K562 (cell line): ENCODE data around the gene JKAMP. TPM values are rescaled to one million over a fixed set of nuclear protein-coding genes. Genes with fewer than 3 reads are reported as not detected.

Experiments
- CBX2 ChIP-seq: fragments of 200-600 bp; sonication (generic); IDR thresholded peaks from one replicate; pipeline ENCODE4 v1.6.1; 2012; ENCODE audit warnings: mild to moderate bottlenecking, low read length, inconsistent platforms; ENCODE audit not compliant: insufficient read depth, poor library complexity, severe bottlenecking
- ELK3 ChIP-seq: fragments of 450-650 bp; formaldehyde crosslinking; IDR thresholded peaks from 2 replicates; pipeline ENCODE4 v1.4.0; 2020; ENCODE audit warnings: mild to moderate bottlenecking
- FIP1L1 ChIP-seq: fragments of 200-400 bp; formaldehyde crosslinking; IDR thresholded peaks from 2 replicates; pipeline ENCODE4 v1.6.1; 2018; ENCODE audit warnings: mild to moderate bottlenecking, low read depth, low read length; ENCODE audit not compliant: poor library complexity, severe bottlenecking
- GATAD2B ChIP-seq: fragments of 450-650 bp; IDR thresholded peaks from 2 replicates; pipeline ENCODE4 v1.6.1; 2017; ENCODE audit warnings: mild to moderate bottlenecking, borderline replicate concordance
- HNRNPLL ChIP-seq: fragments of 200-400 bp; formaldehyde crosslinking; IDR thresholded peaks from 2 replicates; pipeline ENCODE4 v1.6.1; 2017; ENCODE audit warnings: low read length, low read depth, mild to moderate bottlenecking; ENCODE audit not compliant: poor library complexity, severe bottlenecking
- KDM2B ChIP-seq: fragments of 250-450 bp; sonication (Bioruptor Pico); IDR thresholded peaks from 2 replicates; pipeline ENCODE4 v1.8.0; 2021; ENCODE audit warnings: mild to moderate bottlenecking, moderate library complexity
- NR4A1 ChIP-seq, 2 experiments: fragments of 250-450 bp in 1 of 2; fragments of 450-650 bp in 1 of 2; sonication (Bioruptor Pico) in 1 of 2; IDR thresholded peaks; 2 replicates each; pipeline versions ENCODE4 v1.4.0 to v1.6.1; 2016 to 2020; ENCODE audit warnings: mild to moderate bottlenecking in 2 of 2, missing compliant biosample characterization in 1 of 2, missing genetic modification characterization in 1 of 2, moderate library complexity in 1 of 2
- OTX1 ChIP-seq: fragments of 450-650 bp; formaldehyde crosslinking; IDR thresholded peaks from 2 replicates; pipeline ENCODE4 v1.4.0; 2022; ENCODE audit warnings: mild to moderate bottlenecking
- SMARCA5 ChIP-seq: fragments of 450-650 bp; IDR thresholded peaks from 2 replicates; pipeline ENCODE4 v1.6.1; 2016
- TSC22D4 ChIP-seq: fragments of 450-650 bp; IDR thresholded peaks from 2 replicates; pipeline ENCODE4 v1.6.1; 2016; ENCODE audit warnings: missing genetic modification characterization, missing biosample characterization, control low read depth
- ZKSCAN8 ChIP-seq: fragments of 200-800 bp; sonication (Bioruptor generic); IDR thresholded peaks from 2 replicates; pipeline ENCODE4 v1.6.1; 2016; ENCODE audit warnings: missing genetic modification characterization, missing compliant biosample characterization
- ZNF134 ChIP-seq: fragments of 250-450 bp; sonication (Bioruptor Pico); conservative IDR thresholded peaks from 2 replicates; pipeline ENCODE4 v1.4.0; 2020
- ZNF253 ChIP-seq: fragments of 250-450 bp; sonication (Bioruptor Pico); conservative IDR thresholded peaks from 2 replicates; pipeline ENCODE4 v1.6.1; 2021; ENCODE audit warnings: mild to moderate bottlenecking
- ZNF263 ChIP-seq: sonication (generic); formaldehyde crosslinking; IDR thresholded peaks from 2 replicates; pipeline ENCODE4 v1.8.0; 2022; ENCODE audit warnings: mild to moderate bottlenecking, missing genetic modification reagents, borderline replicate concordance
- ZNF282 ChIP-seq: sonication (generic); formaldehyde crosslinking; IDR thresholded peaks from 2 replicates; pipeline ENCODE4 v1.8.1; 2023; ENCODE audit warnings: missing genetic modification reagents
- ZNF584 ChIP-seq: fragments of 200-800 bp; sonication (Bioruptor generic); IDR thresholded peaks from 2 replicates; pipeline ENCODE4 v1.6.1; 2016; ENCODE audit warnings: low read depth, mild to moderate bottlenecking, missing genetic modification characterization, missing compliant biosample characterization
- ZNF586 ChIP-seq: fragments of 450-650 bp; formaldehyde crosslinking; conservative IDR thresholded peaks from 2 replicates; pipeline ENCODE4 v1.4.0; 2020; ENCODE audit warnings: mild to moderate bottlenecking, moderate library complexity
- ZNF830 ChIP-seq: fragments of 250-450 bp; sonication (Bioruptor Pico); IDR thresholded peaks from 2 replicates; pipeline ENCODE4 v1.5.0; 2021; ENCODE audit warnings: mild to moderate bottlenecking
- polyA plus RNA-seq, 8 experiments: library from polyadenylated mRNA; depleted of rRNA in 4 of 8; stranded (reverse) in 5 of 8; unstranded in 3 of 8; fragments of >200 nt; fragmentation: Nextera tagmentation in 2 of 8; fragmentation: Illumina TruSeq in 1 of 8; extraction: Ambion mirVana in 2 of 8; extraction: Trizol in 1 of 8; gene quantifications; 2 replicates each; pipeline versions ENCODE4 v1.2.1 to v1.2.3, GENCODE V29; 2011 to 2014; ENCODE audit warnings: inconsistent platforms in 1 of 8, missing spikeins in 1 of 8
- total RNA-seq, 7 experiments: library from RNA; depleted of rRNA in 6 of 7; stranded (reverse); fragments of >200 nt in 6 of 7; fragmentation: Illumina TruSeq in 2 of 7; extraction: Trizol in 2 of 7; gene quantifications; 2 replicates each; pipeline versions ENCODE4 v1.2.1 to v1.2.3, GENCODE V29; 2011 to 2021; ENCODE audit warnings: low replicate concordance in 1 of 7
- TF ChIP-seq, protein P1 (sequence below): fragments of 250-450 bp; sonication (Bioruptor Pico); IDR thresholded peaks from 2 replicates; pipeline ENCODE4 v1.9.0; 2021; ENCODE audit warnings: mild to moderate bottlenecking
- TF ChIP-seq, protein P2 (sequence below): fragments of 250-450 bp; sonication (Bioruptor Pico); IDR thresholded peaks from 2 replicates; pipeline ENCODE4 v1.5.0; 2021; ENCODE audit warnings: mild to moderate bottlenecking, borderline replicate concordance
- TF ChIP-seq, protein P3 (sequence below): fragments of 150-350 bp; IDR thresholded peaks from 2 replicates; pipeline ENCODE4 v1.6.1; 2014; ENCODE audit warnings: low read depth, mild to moderate bottlenecking, low read length, borderline replicate concordance

Gene JKAMP
- total and polyA plus RNA-seq, 9 of the 15 experiments (the other 6 are each of a cell fraction or from before 2014, with no cell fraction given), result 19.3 to 119 (median 33.8) TPM

- TF ChIP-seq KDM2B (CRISPR knock-in tag) (no peak), CBX2 (no peak), ZNF253 (CRISPR knock-in tag) (no peak), ZNF586 (no peak), ELK3 (CRISPR knock-in tag) (no peak), GATAD2B (peak; percentile 67; the same call in 1 of the 2 replicates), ZKSCAN8 (CRISPR knock-in tag) (no peak), HNRNPLL (peak; percentile 29), ZNF263 (peak; percentile 57), NR4A1 (CRISPR knock-in tag; IDR thresholded peaks at IDR 0.05) (no peak), NR4A1 (tag; IDR thresholded peaks at IDR 0.05) (no peak), TSC22D4 (tag) (no peak), ZNF584 (peak; percentile 63; the same call in 1 of the 2 replicates), ZNF134 (CRISPR knock-in tag) (no peak), OTX1 (CRISPR knock-in tag) (no peak), ZNF830 (CRISPR knock-in tag) (no peak), FIP1L1 (no peak), SMARCA5 (no peak), ZNF282 (CRISPR knock-in tag) (no peak)
- TF ChIP-seq, protein P1, sequence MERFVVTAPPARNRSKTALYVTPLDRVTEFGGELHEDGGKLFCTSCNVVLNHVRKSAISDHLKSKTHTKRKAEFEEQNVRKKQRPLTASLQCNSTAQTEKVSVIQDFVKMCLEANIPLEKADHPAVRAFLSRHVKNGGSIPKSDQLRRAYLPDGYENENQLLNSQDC (CRISPR knock-in tag), result no peak
- TF ChIP-seq, protein P2, sequence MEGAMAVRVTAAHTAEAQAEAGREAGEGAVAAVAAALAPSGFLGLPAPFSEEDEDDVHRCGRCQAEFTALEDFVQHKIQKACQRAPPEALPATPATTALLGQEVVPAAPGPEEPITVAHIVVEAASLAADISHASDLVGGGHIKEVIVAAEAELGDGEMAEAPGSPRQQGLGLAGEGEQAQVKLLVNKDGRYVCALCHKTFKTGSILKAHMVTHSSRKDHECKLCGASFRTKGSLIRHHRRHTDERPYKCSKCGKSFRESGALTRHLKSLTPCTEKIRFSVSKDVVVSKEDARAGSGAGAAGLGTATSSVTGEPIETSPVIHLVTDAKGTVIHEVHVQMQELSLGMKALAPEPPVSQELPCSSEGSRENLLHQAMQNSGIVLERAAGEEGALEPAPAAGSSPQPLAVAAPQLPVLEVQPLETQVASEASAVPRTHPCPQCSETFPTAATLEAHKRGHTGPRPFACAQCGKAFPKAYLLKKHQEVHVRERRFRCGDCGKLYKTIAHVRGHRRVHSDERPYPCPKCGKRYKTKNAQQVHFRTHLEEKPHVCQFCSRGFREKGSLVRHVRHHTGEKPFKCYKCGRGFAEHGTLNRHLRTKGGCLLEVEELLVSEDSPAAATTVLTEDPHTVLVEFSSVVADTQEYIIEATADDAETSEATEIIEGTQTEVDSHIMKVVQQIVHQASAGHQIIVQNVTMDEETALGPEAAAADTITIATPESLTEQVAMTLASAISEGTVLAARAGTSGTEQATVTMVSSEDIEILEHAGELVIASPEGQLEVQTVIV (CRISPR knock-in tag), result no peak
- TF ChIP-seq, protein P3, sequence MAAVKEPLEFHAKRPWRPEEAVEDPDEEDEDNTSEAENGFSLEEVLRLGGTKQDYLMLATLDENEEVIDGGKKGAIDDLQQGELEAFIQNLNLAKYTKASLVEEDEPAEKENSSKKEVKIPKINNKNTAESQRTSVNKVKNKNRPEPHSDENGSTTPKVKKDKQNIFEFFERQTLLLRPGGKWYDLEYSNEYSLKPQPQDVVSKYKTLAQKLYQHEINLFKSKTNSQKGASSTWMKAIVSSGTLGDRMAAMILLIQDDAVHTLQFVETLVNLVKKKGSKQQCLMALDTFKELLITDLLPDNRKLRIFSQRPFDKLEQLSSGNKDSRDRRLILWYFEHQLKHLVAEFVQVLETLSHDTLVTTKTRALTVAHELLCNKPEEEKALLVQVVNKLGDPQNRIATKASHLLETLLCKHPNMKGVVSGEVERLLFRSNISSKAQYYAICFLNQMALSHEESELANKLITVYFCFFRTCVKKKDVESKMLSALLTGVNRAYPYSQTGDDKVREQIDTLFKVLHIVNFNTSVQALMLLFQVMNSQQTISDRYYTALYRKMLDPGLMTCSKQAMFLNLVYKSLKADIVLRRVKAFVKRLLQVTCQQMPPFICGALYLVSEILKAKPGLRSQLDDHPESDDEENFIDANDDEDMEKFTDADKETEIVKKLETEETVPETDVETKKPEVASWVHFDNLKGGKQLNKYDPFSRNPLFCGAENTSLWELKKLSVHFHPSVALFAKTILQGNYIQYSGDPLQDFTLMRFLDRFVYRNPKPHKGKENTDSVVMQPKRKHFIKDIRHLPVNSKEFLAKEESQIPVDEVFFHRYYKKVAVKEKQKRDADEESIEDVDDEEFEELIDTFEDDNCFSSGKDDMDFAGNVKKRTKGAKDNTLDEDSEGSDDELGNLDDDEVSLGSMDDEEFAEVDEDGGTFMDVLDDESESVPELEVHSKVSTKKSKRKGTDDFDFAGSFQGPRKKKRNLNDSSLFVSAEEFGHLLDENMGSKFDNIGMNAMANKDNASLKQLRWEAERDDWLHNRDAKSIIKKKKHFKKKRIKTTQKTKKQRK, result no peak
These were observed at the start of gene JKAMP, which contains the start of gene L3HYPDH (continued) for GRCh38 chr14:59483819-59484638.
